Measurements from ENCODE around the gene USP51. TPM values are rescaled to one million over a fixed set of nuclear protein-coding genes. Genes with fewer than 3 reads are reported as not detected.

The USP51 gene
- total RNA-seq (1 to 10 TPM; 3.0 to 3.3 TPM), polyA plus RNA-seq (ENCODE audit: insufficient read length in 6 of 6) (10 to 100 TPM in 2 of 6 donors, 1 to 10 TPM in 4; 7.8 to 10.3 (median 9.9) TPM)
- long read RNA-seq, donor 1, full-length matches to known transcripts, result 1 of 1 reads
- long read RNA-seq, donor 1, partial matches to known transcripts, result 0 of 1 reads
- long read RNA-seq, donor 1, other reads (novel, unspliced or antisense), result 0 of 1 reads
- long read RNA-seq, donor 2, result 0 reads
- long read RNA-seq, donor 3, result 0 reads
- long read RNA-seq, donor 4, result 0 reads
- long read RNA-seq, donor 5, full-length matches to known transcripts, result 1 of 1 reads
- long read RNA-seq, donor 5, partial matches to known transcripts, result 0 of 1 reads
- long read RNA-seq, donor 5, other reads (novel, unspliced or antisense), result 0 of 1 reads
- long read RNA-seq, donor 6, full-length matches to known transcripts, result 1 of 1 reads
- long read RNA-seq, donor 6, partial matches to known transcripts, result 0 of 1 reads
- long read RNA-seq, donor 6, other reads (novel, unspliced or antisense), result 0 of 1 reads
- long read RNA-seq, donor 7, result 0 reads
- long read RNA-seq, donor 8, result 0 reads
- long read RNA-seq, donor 9, result 0 reads
- long read RNA-seq, donor 10, result 0 reads
- long read RNA-seq, donor 11, result 0 reads
- long read RNA-seq, donor 12, result 0 reads

- Histone ChIP-seq H3K4me1 (no peaks in the 10 kb centered on the region), H3K27ac (peak within 1 kb of the TSS; percentile 76 to 86), H3K4me3 (peak within 1 kb of the TSS; percentile 38 to 57), H3K27me3 (no peaks in the 10 kb centered on the region), H3K9me3 (no peaks in the 10 kb centered on the region), H3K36me3 (no peaks in the 10 kb centered on the region)
- ATAC-seq (peak; percentile 76), DNase-seq (peak; percentile 43 to 84 (median 49))
- TF ChIP-seq CTCF (IDR thresholded peaks at IDR 0.05), result no peak
- intact Hi-C loops (cut with DNase I), result no loop called here
Measured at GRCh38 chrX:55489314-55490009, at the start of gene USP51. Gene USP51, minus strand, starts transcription at chrX:55489848. Its CDS starts 909 bp downstream, at chrX:55488939.

- no peaks in the 10 kb centered on the region for H3K9me3 ChIP-seq
- H3K27me3 ChIP-seq, result no peaks in the 10 kb centered on the region
- H3K27ac ChIP-seq, result no peak overlapping the region
- ATAC-seq (peak; percentile 54), DNase-seq (peak in 1 of 4 donors; percentile 2)
- no peak for TF ChIP-seq CTCF (IDR thresholded peaks at IDR 0.05)
- H3K4me3 ChIP-seq, result no peak overlapping the region
- H3K4me1 ChIP-seq, result no peaks in the 10 kb centered on the region
- intact Hi-C loops (cut with DNase I), result no loop called here
- H3K36me3 ChIP-seq, result no peaks in the 10 kb centered on the region
Measured at GRCh38 chrX:55524487-55524886, 34.8 kb upstream of the USP51 start.

- H3K27ac ChIP-seq, result no peak overlapping the region
- H3K36me3 ChIP-seq, result no peaks in the 10 kb centered on the region
- no peak for TF ChIP-seq CTCF (IDR thresholded peaks at IDR 0.05)
- DNase-seq (no peak), ATAC-seq (no peak)
- H3K27me3 ChIP-seq, result no peaks in the 10 kb centered on the region
- H3K9me3 ChIP-seq, result no peaks in the 10 kb centered on the region
- intact Hi-C loops (cut with DNase I), result no loop called here
- no peak overlapping the region for H3K4me3 ChIP-seq
- no peaks in the 10 kb centered on the region for H3K4me1 ChIP-seq
Measured at GRCh38 chrX:55523356-55523755, 33.7 kb upstream of the USP51 start.

GRCh38 chrX:55522596-55523276 is 33.1 kb upstream of the USP51 start:
- intact Hi-C loops (cut with DNase I), result no loop called here
- ATAC-seq, result no peak
- DNase-seq, result peak in 1 of 4 donors; percentile 6

More at GRCh38 chrX:55522596-55523276, 33.1 kb upstream of the USP51 start:
- Histone ChIP-seq H3K4me1 (no peaks in the 10 kb centered on the region), H3K27me3 (no peaks in the 10 kb centered on the region), H3K36me3 (no peaks in the 10 kb centered on the region), H3K9me3 (no peaks in the 10 kb centered on the region), H3K27ac (peak overlapping the region in 1 of 2 donors; percentile 50), H3K4me3 (no peak overlapping the region)
- no peak for TF ChIP-seq CTCF (IDR thresholded peaks at IDR 0.05)
